ENCODE results near the gene FAM43B.

Gene FAM43B

DNA sequence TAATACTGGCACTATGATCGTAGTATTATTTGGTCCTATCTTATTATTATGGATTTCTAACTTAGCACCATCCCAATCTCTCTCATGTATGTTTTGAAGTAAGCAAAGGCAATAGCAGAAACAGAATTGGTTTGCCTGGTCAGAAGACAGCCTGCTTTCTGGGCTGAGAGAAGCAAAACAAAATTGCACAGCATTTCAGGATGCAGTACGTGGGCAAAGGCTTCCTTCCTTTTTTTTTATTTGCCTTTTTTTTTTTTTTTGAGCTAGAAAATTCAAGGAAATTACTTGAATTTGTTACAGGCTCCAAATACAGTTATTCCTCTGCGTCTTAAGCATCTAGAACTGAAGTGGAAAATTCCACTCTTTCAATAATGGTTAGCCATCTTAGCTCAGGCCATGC is 45.3 kb downstream of the FAM43B start:
- H3K79me2 ChIP-seq (ENCODE audit: control insufficient read depth, insufficient read depth, low read length), result no peaks in the 10 kb centered on the region
- no peak for DNase-seq
- H2AK5ac ChIP-seq (ENCODE audit: low read length), result no peak overlapping the region
- H2BK120ac ChIP-seq (ENCODE audit: low read depth, low read length), result no peak overlapping the region
- no peak overlapping the region for H3K18ac ChIP-seq (ENCODE audit: low read length)
- H3K4me2 ChIP-seq (ENCODE audit: low read length), result no peak overlapping the region
- no CpG with 5 or more reads among the region's 3 CpGs for WGBS (ENCODE audit: extremely low coverage, insufficient coverage, low lambda C conversion rate)
- no peak overlapping the region for H3K23ac ChIP-seq (ENCODE audit: low read length)
- no peaks in the 10 kb centered on the region for H3K4me1 ChIP-seq (ENCODE audit: control insufficient read depth, low read depth, low read length)
- no peaks in the 10 kb centered on the region for H3K36me3 ChIP-seq (ENCODE audit: control insufficient read depth, insufficient read depth, low read length)
- no peaks in the 10 kb centered on the region for H3K27me3 ChIP-seq (ENCODE audit: insufficient read depth, low read length, poor library complexity)
- no peak overlapping the region for H3K27ac ChIP-seq (ENCODE audit: low read depth, low read length)
- no peak overlapping the region for H4K8ac ChIP-seq (ENCODE audit: low read depth, low read length)
- H2BK5ac ChIP-seq (ENCODE audit: low read length), result no peak overlapping the region
- no peak overlapping the region for H3K4ac ChIP-seq (ENCODE audit: low read depth, low read length)
- no peak overlapping the region for H3K9ac ChIP-seq (ENCODE audit: low read length)
- H3K4me3 ChIP-seq (ENCODE audit: low read length), result no peak overlapping the region
- H4K5ac ChIP-seq (ENCODE audit: low read length), result no peak overlapping the region
- no peaks in the 10 kb centered on the region for H3K79me1 ChIP-seq (ENCODE audit: low read length)
- no peak overlapping the region for H2BK15ac ChIP-seq (replicated peaks; ENCODE audit: low read depth)
- H3K56ac ChIP-seq (ENCODE audit: low read length), result no peak overlapping the region

DNA sequence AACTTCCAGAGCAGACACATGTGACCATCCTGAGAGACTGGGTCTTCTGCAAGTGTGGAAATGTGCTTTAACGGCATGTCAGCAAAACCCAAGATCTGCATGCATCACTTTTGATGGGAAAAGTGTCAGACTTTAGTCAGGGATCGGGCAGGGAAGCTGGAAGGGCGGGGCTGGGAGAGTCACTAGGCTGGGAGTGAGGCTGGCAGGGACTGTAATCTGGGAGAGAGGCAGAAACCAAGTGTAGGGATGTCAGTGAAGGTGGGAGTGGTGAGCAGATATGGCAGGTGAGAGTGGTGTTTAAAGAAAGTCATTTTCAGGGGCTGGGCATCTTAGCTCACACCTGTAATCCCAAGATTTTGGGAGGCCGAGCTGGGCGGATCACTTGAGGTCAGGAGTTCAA is 47.8 kb downstream of the FAM43B start:
- Histone ChIP-seq H3K4me3 (ENCODE audit: low read length) (no peak overlapping the region), H2BK5ac (ENCODE audit: low read length) (no peak overlapping the region), H3K18ac (ENCODE audit: low read length) (no peak overlapping the region), H3K79me2 (ENCODE audit: control insufficient read depth, insufficient read depth, low read length) (no peaks in the 10 kb centered on the region), H4K5ac (ENCODE audit: low read length) (no peak overlapping the region), H3K79me1 (ENCODE audit: low read length) (no peaks in the 10 kb centered on the region), H3K4ac (ENCODE audit: low read depth, low read length) (no peak overlapping the region), H3K27ac (ENCODE audit: low read depth, low read length) (no peak overlapping the region), H2BK15ac (replicated peaks; ENCODE audit: low read depth) (no peak overlapping the region), H2BK120ac (ENCODE audit: low read depth, low read length) (no peak overlapping the region), H3K23ac (ENCODE audit: low read length) (no peak overlapping the region), H3K36me3 (ENCODE audit: control insufficient read depth, insufficient read depth, low read length) (no peaks in the 10 kb centered on the region), H3K4me2 (ENCODE audit: low read length) (no peak overlapping the region), H3K9ac (ENCODE audit: low read length) (no peak overlapping the region), H3K56ac (ENCODE audit: low read length) (no peak overlapping the region), H2AK5ac (ENCODE audit: low read length) (no peak overlapping the region), H4K8ac (ENCODE audit: low read depth, low read length) (no peak overlapping the region), H3K4me1 (ENCODE audit: control insufficient read depth, low read depth, low read length) (no peaks in the 10 kb centered on the region), H3K27me3 (ENCODE audit: insufficient read depth, low read length, poor library complexity) (no peaks in the 10 kb centered on the region)
- no CpG with 5 or more reads among the region's 5 CpGs for WGBS (ENCODE audit: extremely low coverage, insufficient coverage, low lambda C conversion rate)
- no peak for DNase-seq

DNA sequence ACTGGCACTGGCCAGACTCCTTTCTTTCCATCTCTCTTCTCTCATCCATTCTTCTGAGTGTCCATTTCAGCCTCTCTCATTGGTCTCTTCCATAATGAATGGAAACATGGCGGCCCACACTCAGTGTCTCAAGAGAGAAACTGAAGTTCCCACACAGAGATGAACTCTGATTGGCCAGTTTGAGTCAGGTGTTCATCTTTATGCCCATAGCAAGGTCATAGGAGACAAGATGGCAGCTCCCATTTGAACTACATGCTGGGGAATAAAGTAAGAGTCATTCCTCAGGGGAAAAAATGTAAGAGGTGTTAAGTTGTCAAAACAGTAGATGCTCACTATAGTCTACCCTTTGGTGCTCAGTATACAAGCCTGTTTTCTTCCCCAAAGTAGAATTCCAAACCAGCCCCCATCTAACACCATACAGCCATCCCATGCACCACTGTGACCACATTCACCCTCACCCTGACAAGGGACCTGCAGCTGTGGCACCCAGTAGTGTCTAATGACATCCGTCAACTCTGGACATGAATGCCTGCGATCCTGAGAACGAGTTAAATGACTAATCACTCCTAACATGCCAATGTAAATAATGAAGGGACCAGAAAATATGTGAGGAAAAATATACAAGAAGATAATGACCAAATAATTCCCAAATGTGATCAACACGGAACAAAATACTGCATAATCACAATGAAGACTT is 48.9 kb downstream of the FAM43B start:
- no peak overlapping the region for H2AK5ac ChIP-seq (ENCODE audit: low read length)
- H2BK15ac ChIP-seq (replicated peaks; ENCODE audit: low read depth), result no peak overlapping the region
- H3K79me2 ChIP-seq (ENCODE audit: control insufficient read depth, insufficient read depth, low read length), result no peaks in the 10 kb centered on the region
- no peaks in the 10 kb centered on the region for H3K27me3 ChIP-seq (ENCODE audit: insufficient read depth, low read length, poor library complexity)
- no peak overlapping the region for H3K4me2 ChIP-seq (ENCODE audit: low read length)
- no peak overlapping the region for H2BK5ac ChIP-seq (ENCODE audit: low read length)
- no peak overlapping the region for H3K56ac ChIP-seq (ENCODE audit: low read length)
- H2BK120ac ChIP-seq (ENCODE audit: low read depth, low read length), result no peak overlapping the region
- H3K4me1 ChIP-seq (ENCODE audit: control insufficient read depth, low read depth, low read length), result no peaks in the 10 kb centered on the region
- no peak overlapping the region for H3K4ac ChIP-seq (ENCODE audit: low read depth, low read length)
- H3K27ac ChIP-seq (ENCODE audit: low read depth, low read length), result no peak overlapping the region
- WGBS (ENCODE audit: extremely low coverage, insufficient coverage, low lambda C conversion rate), result no CpG with 5 or more reads among the region's 5 CpGs
- no peak overlapping the region for H4K5ac ChIP-seq (ENCODE audit: low read length)
- H4K8ac ChIP-seq (ENCODE audit: low read depth, low read length), result no peak overlapping the region
- H3K36me3 ChIP-seq (ENCODE audit: control insufficient read depth, insufficient read depth, low read length), result no peaks in the 10 kb centered on the region
- no peak overlapping the region for H3K4me3 ChIP-seq (ENCODE audit: low read length)
- H3K23ac ChIP-seq (ENCODE audit: low read length), result no peak overlapping the region
- no peak overlapping the region for H3K9ac ChIP-seq (ENCODE audit: low read length)
- no peaks in the 10 kb centered on the region for H3K79me1 ChIP-seq (ENCODE audit: low read length)
- no peak for DNase-seq
- no peak overlapping the region for H3K18ac ChIP-seq (ENCODE audit: low read length)

DNA sequence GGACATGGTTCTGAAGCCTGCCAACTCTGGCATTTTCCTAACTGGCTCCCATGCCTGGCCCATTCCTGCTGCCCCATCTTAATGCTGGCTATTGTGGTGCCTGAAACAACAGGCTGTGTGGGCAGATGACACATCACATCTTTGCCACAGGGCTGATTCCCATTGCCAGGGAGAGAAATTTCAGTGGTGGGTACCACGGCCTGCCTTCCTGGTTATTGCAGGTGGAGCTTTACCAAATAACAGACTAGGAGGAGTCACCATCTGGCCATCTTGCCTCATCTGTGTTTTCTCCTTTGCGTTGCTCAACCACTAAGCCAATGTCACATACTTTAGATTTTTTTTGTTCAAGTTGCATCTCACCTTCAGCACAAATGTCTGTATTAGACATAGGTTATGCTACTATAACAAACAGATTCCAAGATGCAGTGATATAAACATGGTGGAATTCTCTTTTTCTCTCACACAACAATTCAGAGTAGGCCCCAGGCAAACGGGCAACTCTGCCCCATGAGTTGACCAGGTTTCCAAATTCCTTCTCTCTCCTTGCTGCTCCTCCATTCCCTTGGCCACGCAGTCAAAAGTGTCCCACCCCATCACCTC is 50.6 kb downstream of the FAM43B start:
- H3K56ac ChIP-seq (ENCODE audit: low read length), result no peak overlapping the region
- H3K23ac ChIP-seq (ENCODE audit: low read length), result no peak overlapping the region
- no peaks in the 10 kb centered on the region for H3K79me1 ChIP-seq (ENCODE audit: low read length)
- no peaks in the 10 kb centered on the region for H3K79me2 ChIP-seq (ENCODE audit: control insufficient read depth, insufficient read depth, low read length)
- H3K27me3 ChIP-seq (ENCODE audit: insufficient read depth, low read length, poor library complexity), result no peaks in the 10 kb centered on the region
- no peak overlapping the region for H2BK5ac ChIP-seq (ENCODE audit: low read length)
- H4K8ac ChIP-seq (ENCODE audit: low read depth, low read length), result no peak overlapping the region
- no peak overlapping the region for H2BK120ac ChIP-seq (ENCODE audit: low read depth, low read length)
- H3K4me2 ChIP-seq (ENCODE audit: low read length), result no peak overlapping the region
- H3K27ac ChIP-seq (ENCODE audit: low read depth, low read length), result no peak overlapping the region
- WGBS (ENCODE audit: extremely low coverage, insufficient coverage, low lambda C conversion rate), result no CpG with 5 or more reads among the region's 4 CpGs
- no peak overlapping the region for H3K9ac ChIP-seq (ENCODE audit: low read length)
- H3K4me1 ChIP-seq (ENCODE audit: control insufficient read depth, low read depth, low read length), result no peaks in the 10 kb centered on the region
- no peak for DNase-seq
- no peaks in the 10 kb centered on the region for H3K36me3 ChIP-seq (ENCODE audit: control insufficient read depth, insufficient read depth, low read length)
- H3K4ac ChIP-seq (ENCODE audit: low read depth, low read length), result no peak overlapping the region
- no peak overlapping the region for H4K5ac ChIP-seq (ENCODE audit: low read length)
- no peak overlapping the region for H3K4me3 ChIP-seq (ENCODE audit: low read length)
- H2BK15ac ChIP-seq (replicated peaks; ENCODE audit: low read depth), result no peak overlapping the region
- no peak overlapping the region for H2AK5ac ChIP-seq (ENCODE audit: low read length)
- H3K18ac ChIP-seq (ENCODE audit: low read length), result no peak overlapping the region

DNA sequence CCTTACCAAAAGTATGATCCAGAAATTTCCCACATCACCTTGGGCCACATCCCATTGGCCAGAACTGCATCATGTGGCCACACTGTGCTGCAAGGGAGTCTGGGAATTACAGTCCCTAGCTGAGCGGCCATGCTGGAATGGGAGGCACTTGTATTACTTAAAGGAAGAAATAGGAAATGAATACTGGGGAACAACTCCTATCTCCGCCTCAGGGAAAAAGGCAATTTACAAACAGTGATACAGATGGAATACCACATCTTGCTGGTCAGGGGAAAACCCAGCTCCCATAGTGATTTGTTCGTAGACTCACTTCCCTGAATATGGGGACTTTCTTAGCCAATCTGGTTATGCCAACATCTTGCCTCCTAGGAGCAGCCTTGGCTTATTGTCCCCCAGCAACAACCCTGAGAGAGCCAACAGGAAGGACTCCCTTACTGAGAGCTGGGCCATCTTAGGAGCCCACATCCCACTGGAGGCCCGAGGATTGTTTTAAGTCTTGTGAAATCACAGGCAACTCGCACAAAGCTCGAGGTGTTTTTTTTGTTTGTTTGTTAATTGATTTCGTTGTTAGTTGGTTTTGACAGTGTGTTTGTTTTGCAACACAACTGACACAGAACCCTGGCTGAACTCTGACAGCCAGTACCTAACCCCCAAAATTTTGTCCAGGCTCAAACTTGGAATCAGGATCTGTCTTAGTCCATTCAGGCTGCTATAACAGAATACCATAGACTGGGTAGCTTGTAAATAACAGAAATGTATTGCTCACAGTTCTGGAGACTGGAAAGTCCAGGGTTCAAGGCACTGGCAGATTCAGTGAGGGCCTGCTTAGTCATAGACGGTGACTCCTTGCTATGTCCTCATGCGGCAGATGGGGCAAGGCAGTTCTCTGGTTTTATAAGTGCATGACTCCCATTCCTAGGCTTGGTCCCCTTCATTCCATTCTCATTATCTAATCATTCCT is 51.4 kb downstream of the FAM43B start:
- Histone ChIP-seq H3K27me3 (ENCODE audit: insufficient read depth, low read length, poor library complexity) (no peaks in the 10 kb centered on the region), H3K56ac (ENCODE audit: low read length) (no peak overlapping the region), H2BK5ac (ENCODE audit: low read length) (no peak overlapping the region), H3K23ac (ENCODE audit: low read length) (peak overlapping the region; percentile 45), H3K27ac (ENCODE audit: low read depth, low read length) (no peak overlapping the region), H4K8ac (ENCODE audit: low read depth, low read length) (no peak overlapping the region), H3K79me2 (ENCODE audit: control insufficient read depth, insufficient read depth, low read length) (no peaks in the 10 kb centered on the region), H3K4me3 (ENCODE audit: low read length) (no peak overlapping the region), H2AK5ac (ENCODE audit: low read length) (no peak overlapping the region), H3K4ac (ENCODE audit: low read depth, low read length) (no peak overlapping the region), H2BK120ac (ENCODE audit: low read depth, low read length) (no peak overlapping the region), H3K18ac (ENCODE audit: low read length) (no peak overlapping the region), H4K5ac (ENCODE audit: low read length) (no peak overlapping the region), H3K79me1 (ENCODE audit: low read length) (no peaks in the 10 kb centered on the region), H3K4me2 (ENCODE audit: low read length) (no peak overlapping the region), H3K4me1 (ENCODE audit: control insufficient read depth, low read depth, low read length) (peaks cover under 1% of the 10 kb centered on the region), H3K36me3 (ENCODE audit: control insufficient read depth, insufficient read depth, low read length) (no peaks in the 10 kb centered on the region), H2BK15ac (replicated peaks; ENCODE audit: low read depth) (no peak overlapping the region), H3K9ac (ENCODE audit: low read length) (no peak overlapping the region)
- WGBS (ENCODE audit: extremely low coverage, insufficient coverage, low lambda C conversion rate), result no CpG with 5 or more reads among the region's 9 CpGs
- no peak for DNase-seq
